GM18951 (cell line): ENCODE data around the gene CLEC16A.

ENCODE experiments used
- POLR2A ChIP-seq: IDR thresholded peaks from 4 replicates; pipeline ENCODE4 v1.6.1; 2011; ENCODE audit warnings: mild to moderate bottlenecking; ENCODE audit not compliant: insufficient read length, insufficient read depth; ENCODE audit errors: extremely low read depth
- in situ Hi-C: fragments of 300-500 bp; cut with MboI; formaldehyde crosslinking; loops from one replicate; pipeline ENCODE4 v1.12.0; 2022; ENCODE audit warnings: low sequenced_read_pairs, mixed read lengths, inconsistent platforms; ENCODE audit not compliant: unreplicated experiment

Gene CLEC16A

GRCh38 chr16:11160676-11161115 is 216.3 kb downstream of the CLEC16A start:
- in situ Hi-C loops, result no loop called here
- TF ChIP-seq POLR2A, result no peak

GRCh38 chr16:11161439-11161838 is 217.1 kb downstream of the CLEC16A start:
- in situ Hi-C loops, result no loop called here
- TF ChIP-seq POLR2A, result no peak

GRCh38 chr16:11161974-11162373 is 217.6 kb downstream of the CLEC16A start:
- in situ Hi-C loops, result no loop called here
- TF ChIP-seq POLR2A, result no peak

- in situ Hi-C loops, result no loop called here
- TF ChIP-seq POLR2A, result no peak
Measured at GRCh38 chr16:11162586-11163268, 218.4 kb downstream of the CLEC16A start.

- in situ Hi-C loops, result no loop called here
- no peak for TF ChIP-seq POLR2A
Measured at GRCh38 chr16:11163761-11164261, 219.4 kb downstream of the CLEC16A start.

- TF ChIP-seq POLR2A, result no peak
- in situ Hi-C loops, result no loop called here
Measured at GRCh38 chr16:11164482-11165270, 220.3 kb downstream of the CLEC16A start.

GRCh38 chr16:11165349-11165748 is 221.0 kb downstream of the CLEC16A start:
- in situ Hi-C loops, result no loop called here
- TF ChIP-seq POLR2A, result no peak

- in situ Hi-C loops, result no loop called here
- no peak for TF ChIP-seq POLR2A
Measured at GRCh38 chr16:11165894-11166665, 221.7 kb downstream of the CLEC16A start.

GRCh38 chr16:11167581-11167980 is 223.2 kb downstream of the CLEC16A start:
- no peak for TF ChIP-seq POLR2A
- in situ Hi-C loops, result no loop called here

- no peak for TF ChIP-seq POLR2A
- in situ Hi-C loops, result no loop called here
Measured at GRCh38 chr16:11168386-11169051, 224.2 kb downstream of the CLEC16A start.

- no peak for TF ChIP-seq POLR2A
- in situ Hi-C loops, result no loop called here
Measured at GRCh38 chr16:11169641-11170040, 225.3 kb downstream of the CLEC16A start.

GRCh38 chr16:11170201-11170600 is 225.8 kb downstream of the CLEC16A start:
- TF ChIP-seq POLR2A, result no peak
- in situ Hi-C loops, result no loop called here
